Measurements from ENCODE around the gene NME7. TPM values are rescaled to one million over a fixed set of nuclear protein-coding genes. Genes with fewer than 3 reads are reported as not detected.

NME7 gene
- total RNA-seq, 1 experiment from 2014 or later = 13.2 TPM

DNA sequence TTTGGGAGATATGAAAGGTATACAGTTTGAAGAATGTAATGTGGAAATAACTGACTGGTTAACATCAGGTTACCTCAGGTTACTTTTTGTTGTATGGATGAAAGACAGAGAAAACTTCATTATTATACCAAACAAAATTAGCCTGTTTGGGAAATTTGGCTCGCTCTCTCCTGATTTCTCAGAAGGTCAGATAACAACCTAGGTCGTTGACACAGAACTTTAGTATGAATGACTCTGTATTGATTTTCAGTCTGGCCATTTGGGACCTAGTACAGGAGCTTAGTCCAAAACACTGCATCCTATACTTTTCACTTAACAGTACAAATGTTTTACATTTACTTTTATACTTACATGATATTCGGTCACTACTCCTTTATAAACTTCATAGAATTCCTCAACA, 132.8 kb downstream of the NME7 start:
- H3K23ac ChIP-seq (ENCODE audit: insufficient read length, low read depth, low read length) = no peak overlapping the region
- H3K4ac ChIP-seq (ENCODE audit: low read depth, low read length) = no peak overlapping the region
- H3K9ac ChIP-seq (ENCODE audit: extremely low read depth, insufficient read length, low read length) = no peak overlapping the region
- DNase-seq = no peak
- Mint-ChIP-seq H3K9me3 (no peaks in the 10 kb centered on the region), H3K27me3 (ENCODE audit: low read depth) (no peaks in the 10 kb centered on the region), H3K4me3 (no peak overlapping the region), H3K4me1 (no peaks in the 10 kb centered on the region), H3K27ac (no peak overlapping the region), H3K36me3 (ENCODE audit: insufficient read depth in 1 of 3, low read depth in 3 of 3) (no peaks in the 10 kb centered on the region)
- no peak for TF ChIP-seq CTCF (conservative IDR thresholded peaks at IDR 0.05)
- H3K4me2 ChIP-seq (ENCODE audit: insufficient read depth, insufficient read length, low read length) = no peak overlapping the region
- H4K20me1 ChIP-seq (ENCODE audit: control insufficient read depth, insufficient read depth, insufficient read length) = no peaks in the 10 kb centered on the region
- H2BK15ac ChIP-seq (ENCODE audit: low read depth, low read length) = no peak overlapping the region
- H3K79me2 ChIP-seq (ENCODE audit: insufficient read depth, low read length) = no peaks in the 10 kb centered on the region
- H4K8ac ChIP-seq (replicated peaks; ENCODE audit: insufficient read length, low read depth, low read length) = no peak overlapping the region
- no peak overlapping the region for H4K5ac ChIP-seq (ENCODE audit: insufficient read length, low read depth, low read length)
- H2BK120ac ChIP-seq (ENCODE audit: low read depth, low read length, poor library complexity, severe bottlenecking) = no peak overlapping the region
- H3K27ac ChIP-seq (ENCODE audit: insufficient read length, low read depth, low read length) = no peak overlapping the region
- H2BK5ac ChIP-seq (ENCODE audit: insufficient read length, low read length) = no peak overlapping the region
- WGBS (ENCODE audit: extremely low coverage, insufficient read length, low lambda C conversion rate) = no CpG with 5 or more reads among the region's 3 CpGs
- H3K79me1 ChIP-seq (ENCODE audit: insufficient read depth, low read depth, low read length, poor library complexity, severe bottlenecking) = no peaks in the 10 kb centered on the region
- H3K23me2 ChIP-seq (ENCODE audit: insufficient read length, low read depth, low read length, poor library complexity, severe bottlenecking) = no peaks in the 10 kb centered on the region
- H2AK5ac ChIP-seq (ENCODE audit: insufficient read length, low read length) = no peak overlapping the region
- no peak overlapping the region for H2BK12ac ChIP-seq (ENCODE audit: insufficient read length, low read depth, low read length)
- no peak overlapping the region for H3K18ac ChIP-seq (ENCODE audit: insufficient read length, low read depth, low read length)
- no peak overlapping the region for H3K14ac ChIP-seq (ENCODE audit: insufficient read depth, low read length)
- H2BK20ac ChIP-seq (ENCODE audit: low read depth, low read length, poor library complexity, severe bottlenecking) = no peak overlapping the region
- H3K9me3 ChIP-seq (ENCODE audit: control insufficient read depth, low read depth, low read length) = no peaks in the 10 kb centered on the region
- no peak overlapping the region for H2AFZ ChIP-seq (ENCODE audit: low read length)
- H3K56ac ChIP-seq (ENCODE audit: insufficient read length, low read depth, low read length) = no peak overlapping the region
- no peaks in the 10 kb centered on the region for H3K4me1 ChIP-seq (ENCODE audit: insufficient read depth, low read length)
- no peak overlapping the region for H4K91ac ChIP-seq (ENCODE audit: insufficient read length, low read depth, low read length)
- H3T11ph ChIP-seq (ENCODE audit: low read length) = no peak overlapping the region
- no peaks in the 10 kb centered on the region for H3K27me3 ChIP-seq (ENCODE audit: insufficient read depth, low read length)

Measured in H9 (cell line).